NCI-H748 (cell line): ENCODE results near the gene CLIP1.
"Not testable (repeated sequence)": the region's sequence is repeated elsewhere in the genome, so short reads cannot be mapped to it uniquely, and the experiment has no call there.

Experiments used
- DNase-seq: peaks from one replicate; lab custom pipeline; 2025; ENCODE audit not compliant: unreplicated experiment; lab: John Stamatoyannopoulos, UW

The CLIP1 gene

DNA sequence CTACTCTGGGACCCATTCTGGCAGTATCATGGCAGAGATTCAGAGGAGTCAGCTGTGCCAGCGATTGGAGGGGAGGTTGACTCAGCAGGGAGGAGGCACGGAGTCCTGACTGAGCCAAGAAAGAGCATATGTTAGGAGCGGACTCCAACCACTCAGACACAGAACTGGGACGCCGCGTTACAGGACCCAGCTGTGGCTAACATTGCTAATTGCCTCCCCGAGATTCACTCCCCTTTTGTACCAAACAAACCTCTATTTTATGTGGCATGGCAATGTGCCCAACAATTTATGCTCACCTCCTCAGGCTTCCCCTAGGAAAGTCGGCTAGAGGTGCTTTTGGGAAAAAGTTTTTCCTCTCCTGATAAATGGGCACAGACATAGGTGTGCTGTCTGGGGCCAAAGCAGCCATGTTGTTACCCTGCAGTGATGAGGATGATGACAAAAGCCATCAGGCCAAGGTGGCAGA is 15.2 kb upstream of the CLIP1 start:
- DNase-seq = peak; percentile 33

DNA sequence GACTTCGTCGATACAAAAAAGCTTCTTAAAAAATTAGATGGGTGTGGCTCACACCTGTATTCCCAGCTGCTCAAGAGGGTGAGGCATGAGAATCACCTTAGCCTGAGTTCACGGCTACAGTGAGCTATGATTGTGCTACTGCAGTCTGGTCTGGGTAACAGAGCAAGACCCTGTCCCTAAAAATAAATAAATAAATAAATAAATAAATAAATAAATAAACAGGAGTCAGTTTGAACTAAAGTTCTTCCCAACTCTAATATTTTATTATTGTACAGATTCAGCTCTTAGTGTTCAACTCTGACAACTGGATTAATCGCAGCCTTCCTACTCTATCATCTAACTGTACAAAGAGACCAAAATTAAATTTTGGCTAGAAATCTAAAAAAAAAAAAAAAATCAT is 12.7 kb upstream of the CLIP1 start:
- DNase-seq = no peak

DNA sequence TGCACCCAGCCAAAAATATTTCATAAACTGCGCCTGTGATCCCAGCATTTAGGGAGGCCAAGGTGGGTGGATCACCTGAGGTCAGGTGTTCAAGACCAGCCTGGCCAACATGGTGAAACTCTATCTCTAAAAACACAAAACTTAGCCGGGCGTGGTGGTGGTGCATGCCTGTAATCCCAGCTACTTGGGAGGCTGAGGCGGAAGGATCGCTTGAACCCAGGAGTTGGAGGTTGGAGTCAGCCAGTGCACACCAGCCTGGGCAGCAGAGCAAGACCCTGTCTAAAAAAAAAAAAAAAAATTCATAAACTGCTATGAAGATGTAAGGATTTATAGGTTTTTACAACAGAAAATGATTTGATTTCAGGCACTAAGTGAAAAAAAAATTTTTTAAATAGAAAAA is 6.6 kb upstream of the CLIP1 start:
- not testable (repeated sequence) for DNase-seq

DNA sequence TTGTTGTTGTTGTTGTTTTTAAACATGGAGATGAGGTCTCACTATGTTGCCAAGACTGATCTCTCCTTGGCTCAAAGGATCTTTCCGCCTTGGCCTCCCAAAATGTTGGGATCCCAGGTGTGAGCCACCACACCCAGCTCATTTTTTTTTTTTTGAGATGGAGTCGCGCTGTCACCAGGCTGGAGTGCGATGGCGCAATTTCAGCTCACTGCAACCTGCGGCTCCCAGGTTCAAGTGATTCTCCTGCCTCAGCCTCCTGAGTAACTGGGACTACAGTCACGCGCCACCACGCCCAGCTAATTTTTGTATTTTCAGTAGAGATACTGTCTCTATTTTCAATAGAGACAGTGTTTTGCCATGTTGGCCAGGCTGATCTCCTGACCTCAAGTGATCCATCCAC is 4.9 kb upstream of the CLIP1 start:
- no peak for DNase-seq

DNA sequence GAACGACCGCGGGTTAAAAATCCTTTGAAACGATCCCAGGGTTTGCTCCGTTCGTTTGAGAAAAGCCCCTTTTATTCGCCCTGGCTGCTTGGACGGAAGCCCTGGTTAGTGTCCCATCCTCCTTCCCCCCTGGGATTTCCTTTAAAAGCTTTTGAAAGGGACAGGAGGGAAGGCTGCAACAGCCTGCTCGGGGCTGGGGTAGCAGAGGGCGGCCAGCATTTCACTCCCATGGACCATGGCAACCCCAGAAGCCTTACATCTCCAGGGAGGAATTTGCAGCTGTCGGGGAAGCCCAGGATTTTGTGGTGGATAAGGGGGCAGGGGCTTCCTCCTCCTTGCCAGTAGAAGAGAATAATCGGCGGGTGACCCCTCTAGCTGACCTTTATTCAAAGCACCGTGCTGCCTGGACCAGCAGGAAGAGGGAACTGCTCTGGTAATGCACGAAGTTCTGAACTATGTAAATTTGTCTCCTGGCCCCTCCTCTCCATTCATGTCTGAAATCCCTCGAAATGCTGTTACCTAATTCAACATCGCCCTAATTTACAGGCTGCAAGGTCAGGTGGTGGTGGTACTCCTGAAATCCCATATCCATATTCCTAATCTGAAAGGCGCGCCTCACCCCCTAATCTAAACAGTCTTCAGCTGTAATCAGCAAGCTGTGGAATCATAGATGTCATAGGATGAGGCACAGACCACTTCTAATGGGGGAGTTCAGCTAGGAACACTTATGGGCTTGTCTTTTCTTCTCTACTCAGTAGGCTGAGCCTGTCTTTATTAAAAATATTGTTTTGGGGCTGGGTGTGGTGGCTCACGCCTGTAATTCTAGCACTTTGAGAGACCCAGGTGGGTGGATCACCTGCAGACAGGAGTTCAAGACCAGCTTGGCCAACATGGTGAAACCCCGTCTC is 1.0 kb upstream of the CLIP1 start:
- peak; percentile 65 for DNase-seq

DNA sequence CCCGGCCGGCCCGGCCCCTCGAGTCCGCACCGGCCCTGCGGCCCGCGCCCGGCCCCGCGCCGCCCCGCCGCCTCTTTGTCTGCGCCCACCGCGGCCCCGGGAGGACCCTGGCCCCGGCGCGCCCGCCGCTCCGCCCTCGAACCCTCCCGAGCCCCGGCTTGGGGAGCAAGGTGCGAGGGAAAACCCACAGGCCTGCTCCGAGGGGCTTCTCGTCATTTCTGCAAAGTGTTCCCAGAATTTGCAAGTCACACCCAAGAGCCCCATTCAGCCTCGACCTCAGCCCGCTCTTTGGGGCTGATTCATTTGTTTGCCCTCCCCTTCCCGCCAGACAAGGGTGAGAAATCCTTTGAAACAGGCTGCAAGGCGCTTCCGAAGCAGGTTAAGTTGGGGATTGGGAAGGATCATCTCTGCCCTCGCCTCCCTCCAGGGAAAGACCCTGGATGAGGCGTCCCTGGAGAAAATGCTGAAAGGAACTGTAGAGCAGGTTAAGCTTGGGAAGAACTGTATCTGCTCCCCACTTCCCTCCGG is 325 bp upstream of the CLIP1 start:
- DNase-seq = peak; percentile 65

DNA sequence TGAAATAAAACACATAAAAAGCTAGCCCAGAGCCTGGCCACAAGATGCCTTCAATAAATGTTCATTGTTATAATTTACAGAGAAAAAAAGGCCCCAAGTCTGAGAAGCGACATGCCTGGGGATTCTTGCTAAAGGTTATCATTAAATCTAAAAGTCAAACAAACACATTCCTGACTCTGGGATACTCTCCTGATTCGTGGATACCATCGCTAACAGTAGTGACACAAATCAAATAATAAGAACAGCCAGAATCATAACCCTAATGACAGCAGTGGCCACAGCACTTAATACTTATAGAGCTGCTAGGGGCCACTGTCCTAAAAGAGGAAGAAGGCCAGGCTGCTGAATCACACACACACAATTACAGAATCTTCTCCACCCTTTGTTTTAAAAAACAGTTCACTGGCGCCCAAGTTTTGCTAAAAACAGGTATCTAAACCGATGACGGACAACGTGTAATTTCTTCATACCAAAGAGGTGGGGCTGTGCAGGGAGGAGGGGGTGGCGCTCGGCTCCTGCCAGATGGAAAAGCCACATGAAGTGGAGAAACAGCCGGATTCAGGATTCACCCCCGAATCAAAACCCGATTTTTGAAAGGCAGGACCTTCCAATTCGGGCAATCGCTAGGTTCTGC is 1.2 kb downstream of the CLIP1 start:
- DNase-seq = peak; percentile 49

DNA sequence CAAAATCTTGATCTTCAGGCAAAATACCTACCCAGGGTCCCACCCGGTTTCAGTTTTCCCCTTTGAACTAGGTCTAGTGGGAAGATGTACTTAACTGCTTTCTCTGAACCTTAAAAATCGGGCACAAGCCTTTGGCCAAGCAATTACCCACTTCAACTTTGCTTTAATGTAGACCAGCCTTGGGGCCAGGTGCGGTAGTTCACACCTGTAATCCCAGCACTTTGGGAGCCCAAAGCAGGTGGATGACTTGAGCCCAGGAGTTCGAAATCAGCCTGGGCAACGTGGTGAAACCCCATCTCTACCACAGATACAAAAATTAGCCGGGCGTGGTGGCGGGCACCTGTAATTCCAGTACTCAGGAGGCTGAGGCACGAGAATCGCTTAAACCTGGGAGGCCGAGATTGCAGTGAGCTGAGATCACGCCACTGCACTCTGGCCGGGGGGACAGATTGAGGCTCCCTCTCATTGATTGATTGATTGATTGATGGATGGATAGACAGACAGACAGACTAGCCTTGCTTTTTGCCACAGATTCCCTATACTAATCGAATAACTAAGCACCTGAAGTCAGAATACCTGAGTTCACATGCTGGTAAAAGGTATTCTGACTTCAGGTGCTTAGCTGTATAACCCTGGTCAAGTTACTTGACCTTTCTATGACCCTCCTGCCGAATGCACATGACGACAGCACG is 1.9 kb downstream of the CLIP1 start:
- DNase-seq = no peak

DNA sequence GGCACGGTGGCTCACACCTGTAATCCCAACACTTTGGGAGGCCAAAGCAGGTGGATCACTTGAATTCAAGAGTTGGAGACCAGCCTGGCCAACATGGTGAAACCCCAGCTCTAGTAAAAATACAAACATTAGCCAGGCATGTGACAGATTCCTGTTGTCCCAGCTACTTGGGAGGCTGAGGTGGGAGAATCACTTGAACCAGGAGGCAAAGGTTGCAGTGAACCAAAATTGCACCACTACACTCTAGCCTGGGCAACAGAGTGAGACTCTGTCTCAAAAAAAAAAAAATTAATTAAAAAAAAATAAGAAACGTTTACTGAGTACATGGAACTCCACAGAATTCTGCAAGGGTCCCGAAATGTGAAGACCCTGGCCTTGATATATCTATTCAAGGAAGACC is 3.4 kb downstream of the CLIP1 start:
- not testable (repeated sequence) for DNase-seq

DNA sequence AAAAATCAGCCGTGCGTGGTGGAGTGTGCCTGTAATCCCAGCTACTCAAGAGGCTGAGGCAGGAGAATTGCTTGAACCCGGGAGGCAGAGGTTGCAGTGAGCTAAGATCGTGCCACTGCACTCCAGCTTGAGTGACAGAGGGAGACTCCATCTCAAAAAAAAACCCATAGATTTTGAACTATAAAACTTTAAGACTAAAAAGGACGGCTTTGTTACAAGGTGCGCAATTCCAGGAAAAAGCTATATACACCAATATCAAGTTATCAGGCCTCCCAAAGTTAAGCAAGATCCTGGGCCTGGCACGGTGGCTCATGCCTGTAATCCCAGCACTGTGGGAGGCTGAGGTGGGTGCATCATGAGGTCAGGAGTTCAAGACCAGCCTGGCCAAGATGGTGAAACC is 6.8 kb downstream of the CLIP1 start:
- not testable (repeated sequence) for DNase-seq

DNA sequence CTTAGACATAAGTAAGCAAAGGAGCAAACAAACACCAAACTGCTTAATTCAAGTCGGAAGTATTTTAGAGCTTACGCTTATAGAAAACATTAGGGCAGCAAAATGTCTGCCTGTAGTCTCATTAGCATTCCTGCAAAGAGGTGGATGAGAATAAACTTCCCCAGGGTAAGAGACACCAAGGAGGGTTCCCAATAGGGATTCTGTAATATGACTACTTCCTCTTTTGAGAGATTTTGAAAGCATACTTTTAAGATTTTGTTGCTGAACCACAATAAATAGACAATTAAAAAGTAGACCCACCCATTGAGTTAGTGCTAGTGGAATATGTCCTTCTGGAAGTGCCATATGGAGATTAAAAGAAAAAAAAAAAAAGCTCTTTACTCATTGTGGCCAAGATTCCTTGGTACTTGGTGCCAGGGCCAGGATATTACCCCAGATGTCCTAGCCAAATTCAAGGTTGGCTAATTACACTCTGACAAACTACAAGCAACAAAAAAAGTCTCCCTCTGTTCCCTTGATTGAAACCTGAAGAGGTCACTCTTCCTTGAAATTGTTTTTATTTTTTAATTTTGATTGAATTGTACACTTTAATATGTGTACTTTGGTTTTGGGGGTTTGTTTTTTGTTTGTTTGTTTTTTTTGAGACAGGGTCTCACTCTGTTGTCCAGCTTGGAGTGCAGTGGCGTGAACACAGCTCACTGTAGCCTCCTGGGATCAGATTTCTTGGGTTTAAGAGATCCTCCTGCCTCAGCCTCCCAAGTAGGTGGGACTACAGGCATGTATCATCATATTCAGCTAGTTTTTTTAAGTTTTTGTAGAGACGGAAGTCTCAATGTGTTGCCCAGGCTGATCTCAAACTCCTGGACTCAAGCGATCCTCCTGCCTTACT is 8.7 kb downstream of the CLIP1 start:
- DNase-seq = no peak

DNA sequence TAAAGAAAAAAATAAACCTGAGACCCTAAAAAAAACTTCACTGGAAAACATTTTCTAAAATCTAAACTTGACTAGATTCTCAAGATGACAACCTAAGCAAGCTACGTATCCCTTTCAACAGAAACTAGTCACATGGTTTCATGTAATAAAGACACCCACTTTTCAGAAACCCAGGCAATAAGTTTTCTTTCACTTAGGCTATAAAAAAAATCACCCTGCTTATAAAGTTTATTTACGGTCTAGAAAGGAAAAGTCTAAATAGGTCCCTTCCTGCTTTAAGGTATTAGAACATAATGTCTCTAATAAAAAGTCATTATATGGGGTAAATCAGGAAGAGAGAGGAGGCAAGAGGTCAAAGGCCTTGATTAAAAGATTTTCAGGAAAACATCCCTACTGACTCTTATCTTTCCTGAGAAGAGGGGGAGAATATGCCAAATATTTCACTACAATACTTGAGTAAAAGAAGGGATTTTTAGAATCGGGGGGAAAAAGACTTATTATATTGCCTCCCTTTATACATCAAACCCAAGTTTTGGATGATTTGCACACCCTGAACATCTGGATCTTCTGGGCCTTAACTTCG is 9.5 kb downstream of the CLIP1 start:
- no peak for DNase-seq

DNA sequence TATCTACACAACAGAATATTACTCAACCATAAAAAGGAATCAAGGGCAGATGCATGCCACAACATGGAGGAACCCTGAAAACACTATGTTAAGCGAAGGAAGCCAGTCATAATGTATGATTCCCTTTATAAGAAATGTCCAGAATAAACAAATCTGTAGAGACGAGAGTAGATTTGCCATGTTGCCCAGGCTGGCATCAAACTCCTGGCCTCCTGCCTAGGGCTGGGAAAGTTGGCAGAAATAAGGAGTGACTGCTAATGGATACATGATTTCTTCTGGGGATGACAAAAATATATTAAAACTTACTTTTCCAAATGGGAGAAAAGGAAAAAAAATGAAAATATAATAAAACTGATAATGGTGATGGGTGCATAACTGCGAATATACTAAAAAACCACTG is 10.9 kb downstream of the CLIP1 start:
- no peak for DNase-seq

DNA sequence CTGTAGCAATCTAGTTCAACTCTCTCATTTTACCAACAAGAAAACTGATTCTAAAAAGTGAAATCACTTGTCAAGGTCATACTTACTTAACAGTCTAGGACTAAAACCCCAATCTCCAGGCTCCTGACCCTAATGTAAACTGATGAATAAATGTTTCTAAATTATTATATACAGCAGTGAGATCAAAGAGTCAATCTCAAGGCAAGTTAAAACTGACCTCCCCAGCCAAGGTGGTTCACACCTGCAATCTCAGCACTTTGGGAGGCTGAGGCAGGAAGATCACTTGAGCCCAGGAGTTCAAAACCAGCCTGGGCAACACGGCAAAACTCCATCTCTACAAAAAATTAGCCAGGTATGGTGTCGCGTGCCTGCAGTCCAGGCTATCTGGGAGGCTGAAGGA is 15.3 kb downstream of the CLIP1 start:
- DNase-seq = no peak

DNA sequence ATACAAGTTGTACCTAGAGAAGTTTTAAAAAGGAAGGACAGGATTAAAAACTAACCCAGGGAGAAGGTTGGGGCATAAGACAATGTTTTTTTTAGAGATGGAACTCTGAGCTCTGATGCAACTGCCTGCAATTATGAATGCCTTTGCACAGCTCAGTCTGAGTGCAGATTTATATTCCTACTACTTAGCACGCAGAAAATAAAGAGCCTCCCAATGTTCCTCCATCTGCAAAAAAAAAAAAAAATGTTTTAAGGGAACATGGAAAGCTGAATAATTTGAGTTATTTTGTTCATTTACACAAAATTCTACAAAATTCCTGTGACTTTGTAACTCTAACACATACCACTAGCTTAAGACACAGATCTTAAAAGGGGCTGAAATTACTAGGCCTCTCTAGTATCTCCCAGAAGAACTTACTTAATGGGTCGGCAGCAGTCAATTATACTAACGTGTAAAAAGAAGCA is 15.7 kb downstream of the CLIP1 start:
- DNase-seq = no peak

DNA sequence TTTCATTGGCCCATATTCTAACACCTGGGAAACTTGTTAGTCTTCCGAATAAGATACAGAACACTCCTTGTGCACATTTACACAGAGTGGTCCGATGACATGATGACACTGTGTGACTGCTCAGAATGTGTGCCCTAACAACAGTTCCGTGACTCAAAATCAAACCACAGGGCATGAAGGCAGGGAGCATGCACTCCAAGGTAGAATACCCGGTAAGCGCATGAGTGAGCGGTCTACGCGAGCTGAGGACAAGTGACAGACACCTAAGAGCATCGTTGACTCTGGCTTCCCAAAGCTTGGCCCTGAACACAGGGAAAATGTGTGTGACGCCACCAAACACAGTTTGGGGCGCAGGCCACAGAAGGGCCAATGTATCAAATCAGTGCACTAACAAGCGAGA is 18.6 kb downstream of the CLIP1 start:
- DNase-seq = no peak

DNA sequence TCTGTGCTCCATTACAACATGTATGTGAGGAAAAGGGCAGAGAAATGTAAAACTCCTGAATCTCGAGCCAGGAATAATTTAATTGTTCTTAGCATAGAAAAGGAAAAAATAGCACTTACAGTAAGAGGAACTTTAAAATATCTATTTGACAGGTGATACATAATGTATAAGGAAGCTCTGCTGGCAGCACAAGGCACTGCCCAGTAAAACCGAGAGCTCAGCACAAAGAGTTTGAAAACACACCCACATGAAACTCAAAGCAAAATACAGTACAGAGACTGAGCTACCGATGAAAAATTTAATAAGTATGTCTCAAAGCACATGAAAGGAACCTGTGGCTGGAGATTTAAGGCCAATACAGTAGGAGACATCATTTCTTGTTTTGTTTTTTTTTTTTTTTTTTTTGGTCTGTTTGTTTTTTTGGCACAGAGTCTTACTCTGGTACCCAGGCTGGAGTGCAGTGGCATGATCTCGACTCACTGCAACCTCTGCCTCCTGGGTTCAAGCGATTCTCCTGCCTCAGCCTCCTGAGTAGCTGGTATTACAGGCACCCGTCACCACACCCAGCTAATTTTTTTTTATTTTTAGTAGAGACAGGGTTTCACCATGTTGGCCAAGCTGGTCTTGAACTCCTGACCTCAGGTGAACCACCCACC is 19.2 kb downstream of the CLIP1 start:
- DNase-seq = no peak

DNA sequence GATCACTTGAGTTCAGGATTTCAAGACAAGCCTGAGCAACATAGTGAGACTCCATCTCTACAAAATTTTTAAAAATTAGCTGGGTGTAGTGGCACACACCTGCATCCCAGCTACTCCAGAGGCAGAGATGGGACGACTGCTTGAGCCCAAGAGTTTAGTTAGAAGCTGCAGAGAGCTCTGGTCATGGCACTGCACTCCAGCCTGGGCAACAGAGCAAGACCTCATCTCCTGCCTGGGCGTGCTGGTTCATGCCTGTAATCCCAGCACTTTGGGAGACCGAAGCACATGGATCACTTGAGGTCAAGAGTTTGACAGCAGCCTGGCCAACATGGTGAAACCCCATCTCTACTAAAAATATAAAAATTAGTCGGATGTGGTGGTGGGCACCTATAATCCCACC is 20.2 kb downstream of the CLIP1 start:
- no peak for DNase-seq

DNA sequence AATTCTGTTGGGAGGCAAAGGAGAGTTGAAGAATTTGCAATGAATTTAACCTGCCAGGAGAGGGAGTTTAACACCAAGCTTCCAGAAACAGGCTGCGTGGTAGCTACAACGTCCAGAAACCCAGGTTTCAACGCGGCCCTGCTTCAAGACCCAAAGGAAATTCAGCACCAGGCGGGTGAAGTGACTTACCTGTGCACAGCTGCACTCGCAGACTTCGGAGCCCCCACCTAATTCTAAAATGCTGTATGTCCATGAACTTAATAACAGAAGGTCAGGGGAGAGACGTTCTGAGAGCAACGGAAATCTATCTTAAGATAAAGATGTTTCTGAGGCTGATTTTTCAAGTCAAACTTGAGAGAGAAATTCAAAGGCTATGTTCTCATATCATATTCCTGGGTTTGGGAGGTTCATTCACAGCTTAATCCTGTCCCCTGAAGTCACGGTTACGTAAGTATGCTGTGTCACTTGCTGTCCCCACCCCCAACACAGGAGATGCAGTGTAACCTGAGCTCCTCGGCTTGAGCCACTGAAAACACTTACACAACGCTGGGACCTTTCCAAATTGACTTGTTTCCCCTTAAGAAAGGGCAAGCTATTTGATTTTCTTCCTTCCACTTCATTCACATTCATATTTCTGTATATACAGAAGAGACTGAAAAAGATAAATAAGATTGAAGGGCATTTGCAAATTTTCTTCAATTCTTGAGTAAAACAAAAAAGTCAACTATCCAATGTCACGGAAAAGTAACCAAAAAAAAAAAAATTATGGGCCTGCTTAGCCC is 22.7 kb downstream of the CLIP1 start:
- DNase-seq = peak; percentile 63
